Fibroblast of mammary gland (primary cell): ENCODE measurements around the gene AGPAT4.

Experiments
- DNase-seq: peaks from one replicate; pipeline ENCODE4 v3.0.0-alpha.2; 2010; ENCODE audit warnings: low read depth
- H3K4me3 ChIP-seq: 2 replicates; pipeline ENCODE4 v1.5.1; 2011; ENCODE audit warnings: low read depth, mild to moderate bottlenecking, low read length, moderate library complexity; ENCODE audit not compliant: control insufficient read depth
- CTCF ChIP-seq: conservative IDR thresholded peaks from 2 replicates; pipeline ENCODE4 v1.5.1; 2011; ENCODE audit warnings: low read depth, low read length, inconsistent platforms; ENCODE audit not compliant: control insufficient read depth, insufficient read depth

Gene AGPAT4

GRCh38 chr6:161162722-161163121, 111.1 kb downstream of the AGPAT4 start:
- DNase-seq, result no peak
- no peak for TF ChIP-seq CTCF

GRCh38 chr6:161161889-161162624, 111.8 kb downstream of the AGPAT4 start:
- H3K4me3 ChIP-seq, result no peak overlapping the region
- no peak for TF ChIP-seq CTCF
- DNase-seq, result peak; percentile 58

More at GRCh38 chr6:161162722-161163121, 111.1 kb downstream of the AGPAT4 start:
- H3K4me3 ChIP-seq, result no peak overlapping the region

GRCh38 chr6:161161121-161161520, 112.7 kb downstream of the AGPAT4 start:
- H3K4me3 ChIP-seq, result no peak overlapping the region
- no peak for TF ChIP-seq CTCF
- no peak for DNase-seq

- no peak for DNase-seq
- TF ChIP-seq CTCF, result no peak
- H3K4me3 ChIP-seq, result no peak overlapping the region
These were observed 119.0 kb downstream of the AGPAT4 start for GRCh38 chr6:161154796-161155335.

GRCh38 chr6:161153725-161154124, 120.1 kb downstream of the AGPAT4 start:
- DNase-seq, result no peak
- TF ChIP-seq CTCF, result no peak
- no peak overlapping the region for H3K4me3 ChIP-seq

GRCh38 chr6:161152907-161153662, 120.8 kb downstream of the AGPAT4 start:
- no peak overlapping the region for H3K4me3 ChIP-seq
- peak; percentile 26 for DNase-seq
- peak; percentile 53 for TF ChIP-seq CTCF
